ENCODE results near the gene HAUS7. TPM values are rescaled to one million over a fixed set of nuclear protein-coding genes. Genes with fewer than 3 reads are reported as not detected.

HAUS7 gene
- polyA plus RNA-seq, 1 donor from 2014 or later: 27.7 TPM

DNA sequence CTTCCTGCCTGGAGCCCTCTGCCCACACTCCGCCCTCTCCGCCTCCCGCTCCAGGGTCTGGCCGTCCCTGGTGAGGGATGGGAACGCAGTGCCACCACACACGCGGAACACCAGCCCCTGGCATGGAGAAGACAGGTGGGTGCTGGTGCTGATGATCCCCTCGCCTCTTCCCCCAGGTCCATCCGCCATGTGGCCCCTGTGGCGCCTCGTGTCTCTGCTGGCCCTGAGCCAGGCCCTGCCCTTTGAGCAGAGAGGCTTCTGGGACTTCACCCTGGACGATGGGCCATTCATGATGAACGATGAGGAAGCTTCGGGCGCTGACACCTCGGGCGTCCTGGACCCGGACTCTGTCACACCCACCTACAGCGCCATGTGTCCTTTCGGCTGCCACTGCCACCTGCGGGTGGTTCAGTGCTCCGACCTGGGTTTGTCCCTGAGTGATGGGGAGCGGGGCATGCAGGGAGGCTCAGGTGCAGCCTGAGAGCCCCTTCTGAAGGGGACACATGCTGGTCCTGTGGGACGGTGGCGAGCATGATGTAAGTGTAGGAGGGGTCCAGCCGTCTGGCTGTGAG is 34.2 kb upstream of the HAUS7 start:
- no peaks in the 10 kb centered on the region for H3K9me3 ChIP-seq (ENCODE audit: low read length)
- no peak overlapping the region for H3K27ac ChIP-seq (ENCODE audit: low read length)
- H3K4me2 ChIP-seq (ENCODE audit: low read length): no peak overlapping the region
- no peaks in the 10 kb centered on the region for H3K79me2 ChIP-seq (replicated peaks; ENCODE audit: insufficient read depth, low read length)
- no peak overlapping the region for H3K4me3 ChIP-seq (ENCODE audit: low read length)
- H3F3A ChIP-seq (ENCODE audit: insufficient read depth, low read length, poor library complexity, severe bottlenecking): no peaks in the 10 kb centered on the region
- H3K9me2 ChIP-seq (ENCODE audit: insufficient read depth, low read length): no peaks in the 10 kb centered on the region
- no peaks in the 10 kb centered on the region for H3K27me3 ChIP-seq (ENCODE audit: insufficient read depth, low read depth, low read length)
- no peaks in the 10 kb centered on the region for H4K20me1 ChIP-seq (ENCODE audit: insufficient read depth)
- H2AFZ ChIP-seq (ENCODE audit: low read depth, low read length): no peak overlapping the region
- no peaks in the 10 kb centered on the region for H3K36me3 ChIP-seq (ENCODE audit: insufficient read depth, low read length)
- no peak for TF ChIP-seq POLR2AphosphoS5 (IDR thresholded peaks at IDR 0.05)
- TF ChIP-seq CTCF (IDR thresholded peaks at IDR 0.05; ENCODE audit: poor library complexity, severe bottlenecking): no peak
- TF ChIP-seq, protein P1, sequence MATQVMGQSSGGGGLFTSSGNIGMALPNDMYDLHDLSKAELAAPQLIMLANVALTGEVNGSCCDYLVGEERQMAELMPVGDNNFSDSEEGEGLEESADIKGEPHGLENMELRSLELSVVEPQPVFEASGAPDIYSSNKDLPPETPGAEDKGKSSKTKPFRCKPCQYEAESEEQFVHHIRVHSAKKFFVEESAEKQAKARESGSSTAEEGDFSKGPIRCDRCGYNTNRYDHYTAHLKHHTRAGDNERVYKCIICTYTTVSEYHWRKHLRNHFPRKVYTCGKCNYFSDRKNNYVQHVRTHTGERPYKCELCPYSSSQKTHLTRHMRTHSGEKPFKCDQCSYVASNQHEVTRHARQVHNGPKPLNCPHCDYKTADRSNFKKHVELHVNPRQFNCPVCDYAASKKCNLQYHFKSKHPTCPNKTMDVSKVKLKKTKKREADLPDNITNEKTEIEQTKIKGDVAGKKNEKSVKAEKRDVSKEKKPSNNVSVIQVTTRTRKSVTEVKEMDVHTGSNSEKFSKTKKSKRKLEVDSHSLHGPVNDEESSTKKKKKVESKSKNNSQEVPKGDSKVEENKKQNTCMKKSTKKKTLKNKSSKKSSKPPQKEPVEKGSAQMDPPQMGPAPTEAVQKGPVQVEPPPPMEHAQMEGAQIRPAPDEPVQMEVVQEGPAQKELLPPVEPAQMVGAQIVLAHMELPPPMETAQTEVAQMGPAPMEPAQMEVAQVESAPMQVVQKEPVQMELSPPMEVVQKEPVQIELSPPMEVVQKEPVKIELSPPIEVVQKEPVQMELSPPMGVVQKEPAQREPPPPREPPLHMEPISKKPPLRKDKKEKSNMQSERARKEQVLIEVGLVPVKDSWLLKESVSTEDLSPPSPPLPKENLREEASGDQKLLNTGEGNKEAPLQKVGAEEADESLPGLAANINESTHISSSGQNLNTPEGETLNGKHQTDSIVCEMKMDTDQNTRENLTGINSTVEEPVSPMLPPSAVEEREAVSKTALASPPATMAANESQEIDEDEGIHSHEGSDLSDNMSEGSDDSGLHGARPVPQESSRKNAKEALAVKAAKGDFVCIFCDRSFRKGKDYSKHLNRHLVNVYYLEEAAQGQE (IDR thresholded peaks at IDR 0.05; ENCODE audit: borderline replicate concordance): no peak
- TF ChIP-seq EP300 (conservative IDR thresholded peaks at IDR 0.05; ENCODE audit: poor library complexity, severe bottlenecking): no peak
- TF ChIP-seq SMC3 (conservative IDR thresholded peaks at IDR 0.05; ENCODE audit: poor library complexity): no peak
- H3K9ac ChIP-seq (ENCODE audit: low read length): no peak overlapping the region

GRCh38 chrX:153502796-153503195 is 32.4 kb upstream of the HAUS7 start:
- no peaks in the 10 kb centered on the region for H3K9me3 ChIP-seq (ENCODE audit: low read length)
- no peak overlapping the region for H3K4me2 ChIP-seq (ENCODE audit: low read length)
- H3K27ac ChIP-seq (ENCODE audit: low read length): no peak overlapping the region
- H3K79me2 ChIP-seq (replicated peaks; ENCODE audit: insufficient read depth, low read length): no peaks in the 10 kb centered on the region
- TF ChIP-seq CTCF (IDR thresholded peaks at IDR 0.05; ENCODE audit: poor library complexity, severe bottlenecking) (no peak), POLR2AphosphoS5 (IDR thresholded peaks at IDR 0.05) (no peak), RAD21 (conservative IDR thresholded peaks at IDR 0.05) (no peak), SMC3 (conservative IDR thresholded peaks at IDR 0.05; ENCODE audit: poor library complexity) (no peak), EZH2 (IDR thresholded peaks at IDR 0.05; ENCODE audit: borderline replicate concordance, insufficient read depth, low read length, poor library complexity, severe bottlenecking) (no peak), MXI1 (conservative IDR thresholded peaks at IDR 0.05; ENCODE audit: poor library complexity, severe bottlenecking) (no peak), TAF1 (IDR thresholded peaks at IDR 0.05; ENCODE audit: low read depth) (no peak), EP300 (conservative IDR thresholded peaks at IDR 0.05; ENCODE audit: poor library complexity, severe bottlenecking) (no peak)
- TF ChIP-seq, protein P1 (IDR thresholded peaks at IDR 0.05; ENCODE audit: borderline replicate concordance): no peak
- no peak overlapping the region for H3K4me3 ChIP-seq (ENCODE audit: low read length)
- no peak overlapping the region for H3K9ac ChIP-seq (ENCODE audit: low read length)
- H3K36me3 ChIP-seq (ENCODE audit: insufficient read depth, low read length): no peaks in the 10 kb centered on the region
- no peaks in the 10 kb centered on the region for H4K20me1 ChIP-seq (ENCODE audit: insufficient read depth)
- no peaks in the 10 kb centered on the region for H3F3A ChIP-seq (ENCODE audit: insufficient read depth, low read length, poor library complexity, severe bottlenecking)
- H3K27me3 ChIP-seq (ENCODE audit: insufficient read depth, low read depth, low read length): no peaks in the 10 kb centered on the region
- no peaks in the 10 kb centered on the region for H3K9me2 ChIP-seq (ENCODE audit: insufficient read depth, low read length)
- H2AFZ ChIP-seq (ENCODE audit: low read depth, low read length): no peak overlapping the region

Measured in neural cell (in vitro differentiated cells).